Right atrium auricular region (tissue), 2 donors: Measurements from ENCODE around the gene ATP1A4. TPM values are rescaled to one million over a fixed set of nuclear protein-coding genes. Genes with fewer than 3 reads are reported as not detected.

Experiments used
- DNase-seq: peaks from one replicate; pipeline ENCODE4 v3.0.0-alpha.2; 2019; ENCODE audit warnings: low spot score
- H3K27ac ChIP-seq, 2 donors: fragments of 200-600 bp; sonication (generic); 1 replicate in 1 of 2; 2 replicates in 1 of 2; pipeline ENCODE4 v1.5.1; 2016 to 2019
- H3K27me3 ChIP-seq, 2 donors: fragments of 200-600 bp; sonication (generic); one replicate each; pipeline versions ENCODE4 v1.5.1 to v1.6.0; 2017 to 2019
- H3K36me3 ChIP-seq: fragments of 200-600 bp; sonication (generic); one replicate; pipeline ENCODE4 v1.5.1; 2016
- H3K4me1 ChIP-seq, 2 donors: fragments of 200-600 bp; sonication (generic); one replicate each; pipeline versions ENCODE4 v1.5.1 to v1.6.0; 2017 to 2019
- H3K4me3 ChIP-seq, 2 donors: fragments of 200-600 bp; sonication (generic); 1 replicate in 1 of 2; 2 replicates in 1 of 2; pipeline ENCODE4 v1.5.1; 2017 to 2019; ENCODE audit warnings: mild to moderate bottlenecking in 1 of 2, moderate library complexity in 1 of 2
- H3K9me3 ChIP-seq, 2 donors: fragments of 200-600 bp; sonication (generic); one replicate each; pipeline ENCODE4 v1.5.1; 2019
- CTCF ChIP-seq, 2 donors: fragments of 200-600 bp; sonication (generic); IDR thresholded peaks; one replicate each; pipeline ENCODE4 v1.5.1; 2019; ENCODE audit warnings: antibody characterized with exemption in 2 of 2
- total RNA-seq, 2 donors: library from RNA; depleted of rRNA; stranded (reverse); fragments of >200 nt; gene quantifications; one replicate each; pipeline ENCODE4 v1.1.0, GENCODE V29; 2016

Gene ATP1A4
- total RNA-seq, 2 donors from 2014 or later: not detected

GRCh38 chr1:160169553-160170399 is 18.4 kb downstream of the ATP1A4 start:
- H3K9me3 ChIP-seq: no peaks in the 10 kb centered on the region
- H3K27ac ChIP-seq: no peak overlapping the region
- no peak for DNase-seq
- no peaks in the 10 kb centered on the region for H3K27me3 ChIP-seq
- H3K4me1 ChIP-seq: no peaks in the 10 kb centered on the region
- H3K36me3 ChIP-seq: no peaks in the 10 kb centered on the region
- H3K4me3 ChIP-seq: no peak overlapping the region
- no peak for TF ChIP-seq CTCF (IDR thresholded peaks at IDR 0.05)

- Histone ChIP-seq H3K27me3 (no peaks in the 10 kb centered on the region), H3K9me3 (no peaks in the 10 kb centered on the region), H3K4me3 (no peak overlapping the region), H3K4me1 (no peaks in the 10 kb centered on the region), H3K36me3 (no peaks in the 10 kb centered on the region), H3K27ac (no peak overlapping the region)
- DNase-seq: no peak
- no peak for TF ChIP-seq CTCF (IDR thresholded peaks at IDR 0.05)
Observed at GRCh38 chr1:160171354-160171753, 20.0 kb downstream of the ATP1A4 start.

- Histone ChIP-seq H3K4me1 (no peaks in the 10 kb centered on the region), H3K27me3 (no peaks in the 10 kb centered on the region), H3K36me3 (no peaks in the 10 kb centered on the region), H3K9me3 (no peaks in the 10 kb centered on the region), H3K27ac (no peak overlapping the region), H3K4me3 (no peak overlapping the region)
- TF ChIP-seq CTCF (IDR thresholded peaks at IDR 0.05): no peak
- no peak for DNase-seq
Observed at GRCh38 chr1:160171980-160172379, 20.6 kb downstream of the ATP1A4 start.

GRCh38 chr1:160177231-160177630 is 25.8 kb downstream of the ATP1A4 start:
- Histone ChIP-seq H3K36me3 (no peaks in the 10 kb centered on the region), H3K4me3 (no peak overlapping the region), H3K27ac (no peak overlapping the region), H3K27me3 (no peaks in the 10 kb centered on the region), H3K9me3 (no peaks in the 10 kb centered on the region), H3K4me1 (no peaks in the 10 kb centered on the region)
- TF ChIP-seq CTCF (IDR thresholded peaks at IDR 0.05): no peak
- DNase-seq: no peak

- Histone ChIP-seq H3K27me3 (no peaks in the 10 kb centered on the region), H3K36me3 (no peaks in the 10 kb centered on the region), H3K4me3 (no peak overlapping the region), H3K9me3 (no peaks in the 10 kb centered on the region), H3K27ac (no peak overlapping the region), H3K4me1 (no peaks in the 10 kb centered on the region)
- no peak for TF ChIP-seq CTCF (IDR thresholded peaks at IDR 0.05)
- no peak for DNase-seq
Observed at GRCh38 chr1:160177667-160178066, 26.3 kb downstream of the ATP1A4 start.

GRCh38 chr1:160178731-160179130 is 27.3 kb downstream of the ATP1A4 start:
- no peaks in the 10 kb centered on the region for H3K9me3 ChIP-seq

More at GRCh38 chr1:160178731-160179130, 27.3 kb downstream of the ATP1A4 start:
- no peak overlapping the region for H3K27ac ChIP-seq
- H3K4me3 ChIP-seq: no peak overlapping the region
- no peaks in the 10 kb centered on the region for H3K36me3 ChIP-seq
- H3K4me1 ChIP-seq: no peaks in the 10 kb centered on the region
- no peaks in the 10 kb centered on the region for H3K27me3 ChIP-seq
- TF ChIP-seq CTCF (IDR thresholded peaks at IDR 0.05): no peak
- DNase-seq: no peak
